Lower leg skin (tissue), 3 donors: ENCODE data around the gene PPIF.

Experiments
- POLR2A ChIP-seq, 2 donors: fragments of 450-650 bp; IDR thresholded peaks; one replicate each; pipeline ENCODE4 v1.6.1; 2016 to 2017; ENCODE audit warnings: antibody characterized with exemption in 2 of 2, mild to moderate bottlenecking in 1 of 2, moderate library complexity in 1 of 2
- TF ChIP-seq, protein P1 (sequence below), 3 donors: fragments of 450-650 bp; IDR thresholded peaks; one replicate each; pipeline ENCODE4 v1.5.1; 2016; ENCODE audit warnings: antibody characterized with exemption in 3 of 3, mild to moderate bottlenecking in 3 of 3, moderate library complexity in 2 of 3

DNA sequence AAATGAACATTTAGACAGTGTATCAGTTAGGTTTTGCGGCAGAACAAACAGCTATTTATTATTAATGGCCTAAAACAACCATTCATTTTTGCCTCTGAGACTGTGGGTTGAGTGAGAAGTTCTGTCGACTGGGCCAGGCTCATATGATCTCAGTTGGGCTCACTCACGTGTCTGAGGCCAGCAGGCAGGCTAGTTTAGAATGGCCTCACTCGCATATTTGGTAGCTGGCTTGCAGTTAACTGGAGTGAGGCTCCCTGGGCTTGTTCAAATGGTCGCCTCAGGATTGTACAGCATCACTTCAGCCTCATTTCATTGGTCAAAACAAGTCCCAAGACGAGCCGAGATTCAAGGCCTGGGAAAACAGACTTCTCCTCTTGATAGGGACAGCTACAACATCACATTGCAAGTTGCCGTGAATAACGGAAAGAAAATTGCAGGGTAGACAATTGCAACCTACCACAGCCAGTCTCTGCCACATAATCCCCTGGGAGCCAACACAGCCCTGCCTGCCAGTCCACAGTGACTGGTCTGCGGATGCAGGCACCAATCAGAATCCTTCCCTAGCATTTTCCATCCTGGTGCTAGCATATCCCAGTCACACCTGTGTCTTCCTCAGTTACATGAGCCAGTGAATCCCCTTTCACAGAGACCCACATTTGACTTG, 23.1 kb upstream of the PPIF start:
- TF ChIP-seq, protein P1, sequence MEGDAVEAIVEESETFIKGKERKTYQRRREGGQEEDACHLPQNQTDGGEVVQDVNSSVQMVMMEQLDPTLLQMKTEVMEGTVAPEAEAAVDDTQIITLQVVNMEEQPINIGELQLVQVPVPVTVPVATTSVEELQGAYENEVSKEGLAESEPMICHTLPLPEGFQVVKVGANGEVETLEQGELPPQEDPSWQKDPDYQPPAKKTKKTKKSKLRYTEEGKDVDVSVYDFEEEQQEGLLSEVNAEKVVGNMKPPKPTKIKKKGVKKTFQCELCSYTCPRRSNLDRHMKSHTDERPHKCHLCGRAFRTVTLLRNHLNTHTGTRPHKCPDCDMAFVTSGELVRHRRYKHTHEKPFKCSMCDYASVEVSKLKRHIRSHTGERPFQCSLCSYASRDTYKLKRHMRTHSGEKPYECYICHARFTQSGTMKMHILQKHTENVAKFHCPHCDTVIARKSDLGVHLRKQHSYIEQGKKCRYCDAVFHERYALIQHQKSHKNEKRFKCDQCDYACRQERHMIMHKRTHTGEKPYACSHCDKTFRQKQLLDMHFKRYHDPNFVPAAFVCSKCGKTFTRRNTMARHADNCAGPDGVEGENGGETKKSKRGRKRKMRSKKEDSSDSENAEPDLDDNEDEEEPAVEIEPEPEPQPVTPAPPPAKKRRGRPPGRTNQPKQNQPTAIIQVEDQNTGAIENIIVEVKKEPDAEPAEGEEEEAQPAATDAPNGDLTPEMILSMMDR (IDR thresholded peaks at IDR 0.05), result no peak
- no peak for TF ChIP-seq POLR2A (IDR thresholded peaks at IDR 0.05)
